ENCODE data around the gene PPP6R3. TPM values are rescaled to one million over a fixed set of nuclear protein-coding genes. Genes with fewer than 3 reads are reported as not detected.

The PPP6R3 gene
- total RNA-seq, 1 donor from 2014 or later = 175 TPM

DNA sequence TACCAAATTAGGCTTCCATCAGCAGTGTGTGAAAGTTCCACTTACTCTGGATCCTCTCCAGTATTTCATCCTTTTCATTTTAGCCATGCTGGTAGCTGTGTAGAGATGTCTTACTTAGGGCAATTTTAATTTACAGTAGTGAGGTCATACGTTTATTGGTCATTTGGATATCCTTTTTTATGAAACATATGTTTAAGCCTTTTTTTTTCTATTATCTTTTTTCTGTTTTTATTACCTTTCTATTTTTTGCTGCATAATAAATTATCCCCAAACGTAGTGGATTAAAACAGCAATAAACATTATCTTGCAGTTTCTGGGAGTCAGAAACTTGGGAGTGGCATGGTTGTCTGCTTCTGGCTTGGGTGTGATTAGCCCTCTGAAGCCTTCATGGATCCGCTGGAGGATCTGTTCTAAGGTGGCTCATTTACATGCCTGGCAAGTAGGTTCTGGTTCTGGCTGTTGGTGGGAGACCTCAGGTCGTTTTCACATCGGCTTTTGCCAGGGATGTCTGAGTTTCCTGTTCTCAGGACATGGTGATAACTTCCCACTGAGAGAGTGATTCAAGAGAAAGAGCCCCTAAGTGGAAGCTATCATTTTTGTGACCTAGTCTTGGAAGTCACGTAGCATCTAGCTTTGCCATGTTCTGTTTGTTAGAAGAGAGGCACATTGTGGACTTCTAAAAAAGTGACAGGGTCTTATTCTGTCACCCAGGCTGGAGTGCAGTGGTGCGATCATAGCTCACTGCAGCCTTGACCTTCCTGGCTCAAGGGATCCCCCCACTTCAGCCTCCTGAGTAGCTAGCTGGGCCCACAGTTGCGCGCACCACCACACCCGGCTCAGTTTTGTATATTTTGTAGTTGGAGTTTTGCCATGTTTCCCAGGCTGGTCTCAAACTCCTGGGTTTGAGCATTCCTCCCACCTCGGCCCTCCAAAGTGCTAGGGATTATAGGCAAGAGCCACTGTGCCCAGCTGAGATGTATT lies 38.6 kb downstream of the PPP6R3 start:
- DNase-seq = no peak

GRCh38 chr11:68500206-68500605 lies 39.7 kb downstream of the PPP6R3 start:
- no peak for DNase-seq

DNA sequence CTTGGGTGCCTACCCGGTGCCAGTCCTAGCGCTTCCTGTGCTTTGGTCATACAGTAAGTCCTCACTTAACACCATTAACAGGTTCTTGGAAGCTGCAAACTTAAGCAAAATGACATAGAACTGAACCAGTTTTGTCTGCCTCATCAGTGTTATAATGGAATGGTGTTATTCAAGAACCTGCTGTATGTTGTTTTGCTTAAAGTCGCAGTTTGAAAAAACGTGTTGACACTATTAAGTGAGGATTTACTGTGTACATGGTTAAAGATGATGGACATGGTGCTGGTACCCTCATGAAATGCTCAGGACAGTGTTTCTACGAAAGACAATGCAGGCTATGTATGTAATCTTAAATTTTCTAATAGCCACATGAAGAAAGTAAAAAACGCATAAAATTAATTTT lies 41.3 kb downstream of the PPP6R3 start:
- DNase-seq = no peak

DNA sequence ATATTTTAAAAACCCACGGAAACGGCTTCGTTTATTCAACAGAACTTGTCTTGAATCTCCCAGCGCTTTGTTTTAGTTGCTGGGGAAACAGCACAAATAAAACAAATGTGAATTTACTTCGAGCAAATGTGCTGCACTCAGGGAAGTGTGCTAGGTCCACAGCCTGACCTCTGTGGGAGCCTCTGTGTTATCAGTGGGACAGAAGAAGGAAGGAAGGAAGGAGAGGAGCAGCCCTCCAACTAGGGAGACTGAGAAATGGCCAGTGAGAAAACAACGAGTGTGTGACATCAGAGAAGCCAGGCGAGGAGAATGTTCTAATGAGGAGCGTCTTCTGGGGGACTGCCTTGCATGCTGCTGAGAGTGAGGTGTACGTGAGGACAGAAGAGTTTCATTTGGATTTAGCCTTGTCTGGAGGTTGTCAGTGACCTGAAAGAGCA lies 42.7 kb downstream of the PPP6R3 start:
- peak; percentile 93 for DNase-seq

- DNase-seq = peak; percentile 32
These were observed 43.2 kb downstream of the PPP6R3 start for GRCh38 chr11:68503792-68504191.

DNA sequence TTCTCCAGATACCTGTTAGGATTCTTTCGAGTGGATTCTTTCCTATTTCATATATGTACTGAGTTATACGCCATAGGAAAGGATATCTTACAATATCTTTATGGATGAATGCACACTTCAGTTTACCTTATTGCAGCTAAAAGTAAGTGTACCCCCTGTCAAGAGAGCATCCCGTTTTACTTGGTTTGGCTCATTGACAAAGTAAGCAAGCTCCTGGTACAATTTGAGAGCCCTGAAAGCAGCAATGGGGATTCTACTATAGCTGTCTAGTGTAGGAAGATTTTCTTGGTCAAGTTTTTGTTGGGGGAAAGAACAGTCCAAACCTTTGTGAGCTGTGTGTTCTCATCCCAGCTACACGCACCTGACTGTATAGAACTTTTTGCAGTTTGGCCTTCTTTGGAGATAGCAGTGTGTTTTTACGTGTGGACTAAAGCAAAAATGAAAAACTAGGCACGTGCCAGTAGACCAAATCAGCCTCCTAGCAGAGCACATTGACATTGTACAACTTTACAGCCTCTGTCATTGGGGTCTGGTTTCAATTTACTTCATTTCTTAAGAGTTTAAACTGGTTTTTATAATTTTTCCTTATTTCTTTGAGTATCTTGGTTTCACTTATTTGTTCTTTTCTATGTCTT lies 44.0 kb downstream of the PPP6R3 start:
- no peak for DNase-seq

DNA sequence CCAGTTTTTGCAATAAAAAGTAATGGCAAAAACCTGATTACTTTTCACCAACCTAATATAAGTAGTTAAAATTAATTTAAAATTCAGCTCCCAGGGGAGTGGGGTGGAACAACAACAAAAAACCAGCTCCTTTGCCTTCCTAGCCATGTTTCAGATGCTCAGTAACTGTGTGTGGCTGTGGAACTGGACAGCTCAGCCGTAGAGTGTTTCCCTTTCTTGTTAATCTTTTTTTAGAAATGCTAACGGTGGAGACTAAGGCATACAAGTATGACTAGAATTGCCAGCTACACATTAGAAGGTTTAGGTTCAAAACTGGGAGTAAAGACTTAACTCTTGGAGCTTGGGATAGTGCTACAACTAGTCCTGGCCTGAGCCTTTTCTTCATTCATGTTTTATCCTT lies 45.0 kb downstream of the PPP6R3 start:
- DNase-seq = no peak

GRCh38 chr11:68506908-68507307 lies 46.4 kb downstream of the PPP6R3 start:
- peak; percentile 27 for DNase-seq

- DNase-seq = no peak
These were observed 47.9 kb downstream of the PPP6R3 start for GRCh38 chr11:68508425-68508824.

DNA sequence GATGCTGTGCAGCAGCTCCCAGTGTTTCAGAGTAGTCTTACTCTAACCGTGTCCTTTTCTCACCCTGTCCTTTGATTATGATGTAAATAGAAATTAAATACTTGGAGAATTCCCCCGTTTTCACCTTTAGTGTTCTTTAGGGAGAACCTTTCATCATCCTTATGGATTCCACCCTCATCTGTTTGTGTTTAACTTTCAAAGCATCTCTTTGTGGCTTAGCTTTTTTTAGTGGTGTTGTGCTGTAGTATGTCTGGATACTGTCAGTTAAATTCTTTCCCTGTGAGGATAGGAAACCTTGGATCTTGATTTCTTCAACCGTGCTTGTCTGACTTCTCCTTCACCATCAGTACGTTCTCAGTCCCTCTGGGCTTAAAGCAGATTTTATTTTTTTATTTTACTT lies 48.5 kb downstream of the PPP6R3 start:
- no peak for DNase-seq

- DNase-seq = no peak
These were observed 53.5 kb downstream of the PPP6R3 start for GRCh38 chr11:68513930-68514487.

- peak; percentile 20 for DNase-seq
These were observed 56.7 kb downstream of the PPP6R3 start for GRCh38 chr11:68517121-68517741.

DNA sequence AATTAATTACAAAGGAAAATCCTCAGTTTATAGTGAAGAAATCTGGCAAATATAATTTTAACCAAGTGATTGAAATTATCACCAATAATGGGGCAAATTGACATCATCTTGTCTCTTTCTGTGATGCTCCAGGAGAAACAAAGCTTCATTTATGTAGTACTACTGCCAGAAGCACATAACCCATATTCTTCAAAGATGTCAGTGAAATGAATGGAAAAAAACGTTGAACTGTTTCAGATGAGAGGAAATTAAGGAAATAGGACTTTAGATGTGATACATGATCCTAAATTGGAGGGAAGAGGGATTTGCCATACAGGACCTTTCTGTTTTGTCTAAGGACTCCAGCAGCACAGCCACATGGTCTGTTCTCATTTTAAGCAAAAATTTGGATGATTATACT lies 57.6 kb downstream of the PPP6R3 start:
- no peak for DNase-seq

DNA sequence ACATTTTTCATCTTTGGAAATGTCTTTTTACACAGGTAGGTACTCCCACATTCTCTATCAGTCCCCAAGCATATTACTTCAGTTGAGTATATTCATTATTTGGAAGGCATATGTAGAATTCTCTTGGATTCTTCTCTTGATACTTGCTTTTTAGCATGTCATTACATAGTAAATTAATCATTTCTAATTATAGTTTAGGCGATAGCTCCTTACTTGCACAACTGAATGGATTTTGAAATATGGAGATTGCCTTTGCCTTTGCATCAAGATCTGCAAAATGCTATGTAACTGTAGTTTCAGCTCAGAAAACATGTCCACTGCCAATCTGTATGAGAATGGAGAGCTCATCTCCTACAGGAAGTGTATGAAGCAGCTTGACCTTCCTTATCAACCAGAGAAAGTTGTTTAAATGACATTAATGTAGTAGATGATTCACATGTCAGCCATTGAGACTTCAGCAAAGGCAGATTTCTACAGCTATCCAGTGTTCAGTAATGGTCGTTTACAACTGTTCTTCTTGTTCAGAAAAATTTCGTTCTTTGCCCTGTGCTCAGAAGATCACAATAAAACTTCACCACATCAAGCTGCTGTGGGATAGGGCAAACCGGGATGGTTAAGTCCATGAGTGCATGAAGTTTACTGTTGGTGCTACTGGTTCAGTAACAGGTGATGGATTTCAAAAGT lies 61.6 kb downstream of the PPP6R3 start:
- peak; percentile 23 for DNase-seq

- DNase-seq = no peak
These were observed 62.5 kb downstream of the PPP6R3 start for GRCh38 chr11:68523033-68523432.

- peak; percentile 47 for DNase-seq
These were observed 63.2 kb downstream of the PPP6R3 start for GRCh38 chr11:68523743-68524142.

GRCh38 chr11:68524213-68524612 lies 63.7 kb downstream of the PPP6R3 start:
- DNase-seq = peak; percentile 75

DNA sequence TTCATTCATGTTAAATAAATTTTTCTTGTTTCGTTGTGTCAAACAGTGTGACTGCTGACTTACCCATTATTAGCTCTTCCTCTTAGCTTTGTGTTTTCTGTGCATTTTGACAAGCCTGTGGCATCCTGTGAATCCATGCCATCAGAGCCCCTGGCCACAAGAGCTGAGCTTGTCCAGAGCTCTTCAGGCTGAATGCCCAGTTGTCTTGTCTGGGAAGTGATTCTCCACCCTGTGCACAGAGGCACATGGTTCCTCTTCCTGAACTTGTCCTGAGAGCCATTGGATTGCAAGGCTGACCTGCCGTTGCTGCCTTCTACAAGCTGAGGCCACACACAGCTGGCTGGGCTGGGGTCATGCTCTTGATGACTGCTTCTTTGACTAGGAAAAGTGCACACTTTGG lies 64.1 kb downstream of the PPP6R3 start:
- DNase-seq = peak; percentile 29

DNA sequence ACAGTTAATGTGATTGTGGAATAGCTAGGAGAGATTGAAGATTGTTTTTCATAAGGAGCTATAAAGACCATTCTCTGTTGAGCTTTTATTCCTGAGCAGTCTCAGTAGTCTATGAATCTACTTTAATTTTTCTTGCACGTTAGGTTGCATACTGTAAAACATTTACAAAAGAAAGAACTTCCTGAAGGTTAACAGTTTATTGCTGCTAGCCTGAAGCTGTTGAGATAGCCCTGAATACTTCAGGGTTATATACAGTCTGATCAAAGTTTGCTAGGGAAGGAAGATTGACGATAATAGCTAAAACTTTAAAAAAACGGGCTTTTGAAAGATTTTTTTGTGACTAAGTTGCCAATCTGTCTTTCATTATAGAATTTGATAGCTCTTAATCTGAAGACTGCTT lies 64.8 kb downstream of the PPP6R3 start:
- no peak for DNase-seq

DNA sequence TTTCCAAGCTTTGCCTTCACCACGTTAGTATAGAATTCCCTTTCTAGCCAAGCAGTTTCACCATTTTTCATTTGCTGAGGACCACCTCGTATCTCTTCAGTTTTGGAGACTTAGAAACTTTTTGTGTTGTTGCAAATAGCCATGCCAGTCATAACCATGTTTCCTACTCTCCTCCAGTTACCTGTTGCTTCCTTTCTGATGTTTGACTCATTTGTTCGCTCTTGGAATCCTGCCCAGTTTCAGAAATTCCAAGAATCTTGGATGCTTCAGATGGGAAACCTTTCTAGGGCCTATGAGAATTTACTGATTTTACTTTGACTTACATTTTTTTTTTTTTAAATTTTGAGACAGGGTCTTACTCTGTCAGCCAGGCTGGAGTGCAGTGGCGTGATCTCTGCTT lies 65.4 kb downstream of the PPP6R3 start:
- DNase-seq = peak; percentile 82

DNA sequence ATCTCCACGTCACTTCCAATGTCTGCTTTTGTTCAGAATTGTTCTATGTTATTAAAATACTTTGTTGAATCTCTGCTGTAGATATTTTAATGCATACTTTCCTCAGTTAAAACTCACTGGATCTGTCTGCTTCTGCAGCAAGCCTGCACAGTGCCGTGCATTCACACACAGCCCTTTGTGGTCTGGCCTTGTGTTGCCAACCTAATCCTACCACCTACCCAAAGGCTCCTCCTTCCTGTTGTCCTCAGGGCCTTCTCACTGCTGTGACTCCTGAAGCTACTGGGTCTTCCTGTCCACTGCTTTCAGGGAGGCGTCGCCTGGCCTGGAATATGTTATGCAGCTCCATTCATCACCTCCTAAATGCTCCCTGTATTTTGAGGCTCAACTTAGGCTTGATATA lies 67.0 kb downstream of the PPP6R3 start:
- DNase-seq = no peak

- DNase-seq = peak; percentile 32
These were observed 68.1 kb downstream of the PPP6R3 start for GRCh38 chr11:68528630-68529029.
